Mesendoderm (in vitro differentiated cells): ENCODE data around the gene ZNF618.

Experiments
- DNase-seq: peaks from one replicate; pipeline ENCODE4 v3.0.0; 2013
- H2AK5ac ChIP-seq: 2 replicates; pipeline ENCODE4 v1.6.1; 2013; ENCODE audit warnings: low read length, inconsistent platforms
- H2BK120ac ChIP-seq: 2 replicates; pipeline ENCODE4 v1.6.1; 2013; ENCODE audit warnings: low read depth, mild to moderate bottlenecking, low read length, moderate library complexity, mixed read lengths
- H2BK15ac ChIP-seq: replicated peaks from 2 replicates; pipeline ENCODE4 v1.6.1; 2013; ENCODE audit warnings: low read depth, mild to moderate bottlenecking, moderate library complexity
- H2BK5ac ChIP-seq: 2 replicates; pipeline ENCODE4 v1.6.1; 2013; ENCODE audit warnings: low read length, inconsistent platforms
- H3K18ac ChIP-seq: 2 replicates; pipeline ENCODE4 v1.6.1; 2013; ENCODE audit warnings: mild to moderate bottlenecking, low read length, mixed read lengths
- H3K23ac ChIP-seq: one replicate; pipeline ENCODE4 v1.6.1; 2013; ENCODE audit warnings: low read length
- H3K27ac ChIP-seq: 2 replicates; pipeline ENCODE4 v1.5.1; 2013; ENCODE audit warnings: low read depth, mild to moderate bottlenecking, inconsistent platforms, low read length, moderate library complexity
- H3K27me3 ChIP-seq: 2 replicates; pipeline ENCODE4 v1.6.1; 2013; ENCODE audit warnings: low read length, control low read depth, mild to moderate bottlenecking, inconsistent platforms; ENCODE audit not compliant: insufficient read depth, poor library complexity
- H3K36me3 ChIP-seq: 2 replicates; pipeline ENCODE4 v1.6.1; 2013; ENCODE audit warnings: low read length, inconsistent platforms; ENCODE audit not compliant: control insufficient read depth, insufficient read depth
- H3K4ac ChIP-seq: one replicate; pipeline ENCODE4 v1.6.1; 2013; ENCODE audit warnings: low read depth, mild to moderate bottlenecking, low read length, moderate library complexity
- H3K4me1 ChIP-seq: 2 replicates; pipeline ENCODE4 v1.6.1; 2013; ENCODE audit warnings: low read depth, low read length, inconsistent platforms; ENCODE audit not compliant: control insufficient read depth
- H3K4me2 ChIP-seq: 2 replicates; pipeline ENCODE4 v1.6.1; 2013; ENCODE audit warnings: low read length
- H3K4me3 ChIP-seq: 2 replicates; pipeline ENCODE4 v1.5.1; 2013; ENCODE audit warnings: mild to moderate bottlenecking, low read length
- H3K56ac ChIP-seq: one replicate; pipeline ENCODE4 v1.6.1; 2013; ENCODE audit warnings: low read length
- H3K79me1 ChIP-seq: 2 replicates; pipeline ENCODE4 v1.6.1; 2013; ENCODE audit warnings: low read length, inconsistent platforms
- H3K79me2 ChIP-seq: 2 replicates; pipeline ENCODE4 v1.6.1; 2013; ENCODE audit warnings: mild to moderate bottlenecking, low read length; ENCODE audit not compliant: control insufficient read depth, insufficient read depth
- H3K9ac ChIP-seq: 2 replicates; pipeline ENCODE4 v1.6.1; 2013; ENCODE audit warnings: low read length, inconsistent platforms
- H4K5ac ChIP-seq: one replicate; pipeline ENCODE4 v1.6.1; 2013; ENCODE audit warnings: low read length
- H4K8ac ChIP-seq: one replicate; pipeline ENCODE4 v1.6.1; 2013; ENCODE audit warnings: low read depth, mild to moderate bottlenecking, control low read depth, low read length, moderate library complexity
- whole genome bisulfite sequencing: extraction: QIAGEN DNeasy Blood & Tissue Kit; methylation state at CpG from one replicate; pipeline ENCODE4 v1.1.7; 2013; ENCODE audit warnings: low lambda C conversion rate, missing lambda C conversion rate; ENCODE audit not compliant: insufficient coverage; ENCODE audit errors: extremely low coverage; 5-methylcytosine and 5-hydroxymethylcytosine counted together

ZNF618 gene

GRCh38 chr9:114017741-114018715 lies 141.9 kb downstream of the ZNF618 start:
- Histone ChIP-seq H3K4me2 (no peak overlapping the region), H3K79me1 (no peaks in the 10 kb centered on the region), H2BK5ac (no peak overlapping the region), H2AK5ac (no peak overlapping the region), H2BK15ac (no peak overlapping the region), H4K8ac (no peak overlapping the region), H3K9ac (no peak overlapping the region), H3K18ac (no peak overlapping the region), H3K56ac (no peak overlapping the region), H3K27ac (no peak overlapping the region), H4K5ac (no peak overlapping the region), H3K23ac (no peak overlapping the region), H3K4me3 (no peak overlapping the region), H3K4me1 (no peaks in the 10 kb centered on the region), H3K27me3 (no peaks in the 10 kb centered on the region), H3K79me2 (no peaks in the 10 kb centered on the region), H3K4ac (no peak overlapping the region), H2BK120ac (no peak overlapping the region), H3K36me3 (no peaks in the 10 kb centered on the region)
- DNase-seq: no peak
- no CpG with 5 or more reads among the region's 6 CpGs for WGBS

- no peaks in the 10 kb centered on the region for H3K79me1 ChIP-seq
- H3K36me3 ChIP-seq: peaks cover 3% of the 10 kb centered on the region
- H3K27ac ChIP-seq: no peak overlapping the region
Measured at GRCh38 chr9:114021578-114021977, 145.5 kb downstream of the ZNF618 start.

GRCh38 chr9:114023961-114024360 lies 147.9 kb downstream of the ZNF618 start:
- no CpG with 5 or more reads among the region's 1 CpG for WGBS
- Histone ChIP-seq H3K27me3 (no peaks in the 10 kb centered on the region), H3K9ac (no peak overlapping the region), H4K5ac (no peak overlapping the region), H2BK15ac (no peak overlapping the region), H3K4me3 (no peak overlapping the region), H3K4me2 (no peak overlapping the region), H4K8ac (no peak overlapping the region), H2AK5ac (no peak overlapping the region), H3K27ac (no peak overlapping the region), H3K36me3 (peaks cover 3% of the 10 kb centered on the region), H2BK120ac (no peak overlapping the region), H3K79me2 (no peaks in the 10 kb centered on the region), H3K4ac (no peak overlapping the region), H3K18ac (no peak overlapping the region), H3K4me1 (no peaks in the 10 kb centered on the region), H2BK5ac (no peak overlapping the region), H3K23ac (no peak overlapping the region), H3K56ac (no peak overlapping the region), H3K79me1 (no peaks in the 10 kb centered on the region)
- no peak for DNase-seq

More at GRCh38 chr9:114021578-114021977, 145.5 kb downstream of the ZNF618 start:
- no peak for DNase-seq
- H3K4me3 ChIP-seq: no peak overlapping the region
- no peak overlapping the region for H2BK5ac ChIP-seq
- no peak overlapping the region for H2AK5ac ChIP-seq
- H3K18ac ChIP-seq: no peak overlapping the region
- H4K8ac ChIP-seq: no peak overlapping the region
- H3K4me2 ChIP-seq: no peak overlapping the region
- no peak overlapping the region for H2BK120ac ChIP-seq
- no peak overlapping the region for H4K5ac ChIP-seq
- WGBS: no CpG with 5 or more reads among the region's 3 CpGs
- H2BK15ac ChIP-seq: no peak overlapping the region
- H3K56ac ChIP-seq: no peak overlapping the region
- H3K4me1 ChIP-seq: no peaks in the 10 kb centered on the region
- no peak overlapping the region for H3K4ac ChIP-seq
- H3K27me3 ChIP-seq: no peaks in the 10 kb centered on the region
- H3K23ac ChIP-seq: no peak overlapping the region
- H3K9ac ChIP-seq: no peak overlapping the region
- no peaks in the 10 kb centered on the region for H3K79me2 ChIP-seq

GRCh38 chr9:114025196-114025753 lies 149.2 kb downstream of the ZNF618 start:
- H3K79me1 ChIP-seq: no peaks in the 10 kb centered on the region

GRCh38 chr9:114025760-114026159 lies 149.7 kb downstream of the ZNF618 start:
- H3K4ac ChIP-seq: no peak overlapping the region
- no peaks in the 10 kb centered on the region for H3K79me2 ChIP-seq
- no peak overlapping the region for H2AK5ac ChIP-seq
- no CpG with 5 or more reads among the region's 5 CpGs for WGBS
- no peaks in the 10 kb centered on the region for H3K4me1 ChIP-seq
- no peak overlapping the region for H2BK120ac ChIP-seq
- no peak overlapping the region for H3K4me2 ChIP-seq
- no peak overlapping the region for H2BK15ac ChIP-seq
- H3K56ac ChIP-seq: no peak overlapping the region
- H3K4me3 ChIP-seq: no peak overlapping the region
- DNase-seq: no peak
- no peaks in the 10 kb centered on the region for H3K79me1 ChIP-seq
- no peak overlapping the region for H3K9ac ChIP-seq
- H4K8ac ChIP-seq: no peak overlapping the region
- no peak overlapping the region for H4K5ac ChIP-seq
- no peaks in the 10 kb centered on the region for H3K27me3 ChIP-seq
- no peak overlapping the region for H2BK5ac ChIP-seq
- no peak overlapping the region for H3K23ac ChIP-seq
- no peak overlapping the region for H3K27ac ChIP-seq
- H3K18ac ChIP-seq: no peak overlapping the region
- peaks cover 5% of the 10 kb centered on the region for H3K36me3 ChIP-seq

More at GRCh38 chr9:114025196-114025753, 149.2 kb downstream of the ZNF618 start:
- H3K23ac ChIP-seq: no peak overlapping the region
- H2BK5ac ChIP-seq: no peak overlapping the region
- peak; percentile 55 for DNase-seq
- no peak overlapping the region for H3K18ac ChIP-seq
- no peak overlapping the region for H2BK15ac ChIP-seq
- H3K4me3 ChIP-seq: no peak overlapping the region
- no peaks in the 10 kb centered on the region for H3K27me3 ChIP-seq
- H3K9ac ChIP-seq: no peak overlapping the region
- no peak overlapping the region for H2BK120ac ChIP-seq
- peaks cover 5% of the 10 kb centered on the region for H3K36me3 ChIP-seq
- H4K8ac ChIP-seq: no peak overlapping the region
- no peak overlapping the region for H3K4me2 ChIP-seq
- H3K4ac ChIP-seq: no peak overlapping the region
- H3K4me1 ChIP-seq: no peaks in the 10 kb centered on the region
- no peak overlapping the region for H4K5ac ChIP-seq
- no peak overlapping the region for H3K56ac ChIP-seq
- H2AK5ac ChIP-seq: no peak overlapping the region
- H3K79me2 ChIP-seq: no peaks in the 10 kb centered on the region
- H3K27ac ChIP-seq: no peak overlapping the region
- WGBS: no CpG with 5 or more reads among the region's 3 CpGs
